ENCODE data around the gene NUCB2.

- TF ChIP-seq CTCF (IDR thresholded peaks at IDR 0.05) (no peak), POLR2AphosphoS5 (IDR thresholded peaks at IDR 0.05) (no peak)
These were observed 17.9 kb upstream of the NUCB2 start for GRCh38 chr11:17258670-17259069.
